A549 (cell line): ENCODE data around the gene OR4F6.

Source experiments
- CTCF ChIP-seq: fragments of >200 bp; sonication (Bioruptor Twin); formaldehyde crosslinking; IDR thresholded peaks from 3 replicates; pipeline ENCODE4 v1.5.1; 2016
- RCOR1 ChIP-seq: fragments of 150-350 bp; IDR thresholded peaks from 2 replicates; pipeline ENCODE4 v1.6.1; 2014; ENCODE audit warnings: antibody characterized with exemption, low read length, low read depth
- USF2 ChIP-seq: fragments of 450-650 bp; IDR thresholded peaks from 2 replicates; pipeline ENCODE4 v1.6.1; 2014; ENCODE audit warnings: antibody characterized with exemption

- TF ChIP-seq RCOR1, result no peak
- no peak for TF ChIP-seq CTCF
- TF ChIP-seq USF2, result no peak
Observed at GRCh38 chr15:101781928-101782327, 21.4 kb upstream of the OR4F6 start.
